Muscle layer of duodenum (tissue), 2 donors: ENCODE results near the gene NENF.
"Not testable (repeated sequence)": the region's sequence is repeated elsewhere in the genome, so short reads cannot be mapped to it uniquely, and the experiment has no call there.

ENCODE experiments used
- H3K27ac ChIP-seq: one replicate; pipeline ENCODE4 v1.7.0; 2013; ENCODE audit warnings: mild to moderate bottlenecking, low read length
- H3K27me3 ChIP-seq: one replicate; pipeline ENCODE4 v1.7.0; 2013; ENCODE audit warnings: low read depth, mild to moderate bottlenecking, control low read depth, low read length
- H3K36me3 ChIP-seq, 2 donors: one replicate each; pipeline ENCODE4 v1.7.0; 2013; ENCODE audit warnings: low read length in 2 of 2, control low read depth in 1 of 2, mild to moderate bottlenecking in 1 of 2; ENCODE audit not compliant: insufficient read depth in 2 of 2, control insufficient read depth in 1 of 2
- H3K4me1 ChIP-seq, 2 donors: one replicate each; pipeline ENCODE4 v1.7.0; 2013; ENCODE audit warnings: low read length in 2 of 2, mild to moderate bottlenecking in 2 of 2, control low read depth in 1 of 2, moderate library complexity in 1 of 2; ENCODE audit not compliant: insufficient read depth in 2 of 2, control insufficient read depth in 1 of 2
- H3K4me3 ChIP-seq, 2 donors: one replicate each; pipeline ENCODE4 v1.7.0; 2013; ENCODE audit warnings: low read length in 2 of 2, low read depth in 1 of 2, mild to moderate bottlenecking in 1 of 2
- H3K9me3 ChIP-seq, 2 donors: one replicate each; pipeline ENCODE4 v1.7.0; 2013; ENCODE audit warnings: low read length in 2 of 2, control low read depth in 1 of 2, mild to moderate bottlenecking in 1 of 2; ENCODE audit not compliant: control insufficient read depth in 1 of 2
- donor health status: healthy.

NENF gene

DNA sequence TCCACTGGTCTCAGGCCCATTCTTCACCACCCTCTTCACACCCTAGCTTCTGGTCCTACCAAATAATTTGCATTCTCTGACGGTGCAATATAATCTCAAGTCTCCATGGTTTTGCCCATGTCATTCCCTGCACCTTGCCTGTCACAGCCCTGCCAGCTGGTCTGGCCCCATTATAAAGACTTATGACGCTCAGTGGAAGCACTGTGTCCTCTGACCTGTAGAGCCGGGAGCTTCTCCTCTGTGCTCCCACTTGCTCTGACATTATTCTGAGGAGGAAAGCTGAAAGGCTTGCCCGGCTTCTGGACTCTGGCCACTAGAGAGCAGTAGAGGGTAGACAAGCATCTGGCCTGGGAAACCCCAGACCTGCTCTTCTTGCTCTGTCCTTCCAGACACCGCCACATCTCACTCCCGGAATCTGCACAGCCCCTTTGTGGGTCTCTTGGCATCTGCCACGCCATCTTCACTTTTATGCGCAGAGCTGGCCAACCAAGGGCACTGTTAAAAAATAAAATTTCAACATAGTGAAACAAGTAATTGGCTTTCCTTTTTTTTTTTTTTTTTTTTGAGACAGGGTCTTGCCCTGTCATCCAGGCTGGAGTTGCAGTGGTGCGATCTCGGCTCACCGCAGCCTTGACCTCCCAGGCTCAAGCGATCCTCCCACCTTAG is 44.4 kb downstream of the NENF start:
- H3K27ac ChIP-seq, result no peak overlapping the region
- H3K36me3 ChIP-seq, result no peaks in the 10 kb centered on the region
- H3K4me3 ChIP-seq, result no peak overlapping the region
- no peaks in the 10 kb centered on the region for H3K9me3 ChIP-seq
- H3K27me3 ChIP-seq, result no peaks in the 10 kb centered on the region
- H3K4me1 ChIP-seq, result no peaks in the 10 kb centered on the region

DNA sequence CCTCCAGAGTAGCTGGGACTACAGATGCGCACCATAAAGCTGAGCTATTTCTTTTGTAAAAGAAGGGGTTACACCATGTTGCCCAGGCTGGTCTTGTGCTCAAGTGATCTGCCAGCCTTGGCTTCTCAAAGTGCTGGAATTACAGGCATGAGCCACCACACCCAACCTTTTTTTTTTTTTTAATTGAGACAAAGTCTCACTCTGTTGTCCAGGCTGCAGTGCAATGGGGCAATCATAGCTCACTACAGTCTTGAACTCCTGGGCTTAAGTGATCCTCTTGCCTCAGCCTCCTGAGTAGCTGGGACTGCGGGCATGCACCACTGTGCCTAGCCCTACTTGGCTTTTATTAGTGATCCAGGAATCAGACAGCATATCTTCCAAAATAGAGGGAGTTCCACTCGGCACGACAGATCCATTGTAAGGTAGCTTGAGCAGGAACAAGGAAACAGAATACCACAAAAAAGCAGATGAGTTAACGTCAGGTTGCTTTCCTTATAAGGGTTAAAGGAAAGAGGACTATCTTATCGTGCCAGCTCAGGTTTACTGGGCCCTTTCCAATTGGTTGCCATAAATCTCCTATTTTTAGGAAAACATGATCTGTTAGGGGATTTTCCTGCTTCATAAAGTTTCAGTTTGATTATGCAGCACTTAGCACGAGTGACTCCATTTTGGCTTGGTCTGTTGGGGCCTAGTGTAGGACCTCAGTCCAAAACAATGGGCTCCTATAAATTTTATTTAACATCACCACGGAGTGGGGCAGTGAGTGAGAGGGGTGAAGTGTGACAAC is 45.2 kb downstream of the NENF start:
- no peaks in the 10 kb centered on the region for H3K9me3 ChIP-seq
- no peaks in the 10 kb centered on the region for H3K4me1 ChIP-seq
- H3K27ac ChIP-seq, result no peak overlapping the region
- no peaks in the 10 kb centered on the region for H3K36me3 ChIP-seq
- H3K4me3 ChIP-seq, result no peak overlapping the region
- H3K27me3 ChIP-seq, result no peaks in the 10 kb centered on the region

DNA sequence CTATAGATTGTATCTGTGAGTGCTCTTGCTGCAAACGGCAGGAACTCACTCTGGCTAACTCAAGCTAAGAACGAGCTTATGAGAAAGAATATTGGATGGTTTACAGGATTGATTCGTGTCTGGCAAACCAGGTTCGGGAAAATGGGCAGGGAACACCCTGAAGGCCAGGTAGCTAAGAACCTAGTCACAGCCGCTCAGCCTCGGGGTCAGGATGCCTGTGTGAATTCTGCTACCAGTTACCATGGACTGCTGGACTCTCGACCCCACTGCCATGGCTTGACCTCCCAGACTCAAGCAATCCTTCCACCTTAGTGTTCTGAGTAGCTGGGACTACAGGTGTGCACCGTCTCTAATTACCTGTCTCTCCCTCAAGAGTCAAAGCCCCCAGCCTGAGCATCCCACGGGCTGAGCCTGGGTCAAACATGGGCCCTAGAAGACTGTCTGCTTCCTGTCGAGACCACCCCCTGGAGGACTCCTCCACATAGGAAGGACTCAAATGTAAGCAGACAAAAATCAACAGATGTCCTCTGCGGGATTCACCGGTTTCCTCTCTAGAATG is 45.8 kb downstream of the NENF start:
- Histone ChIP-seq H3K36me3 (no peaks in the 10 kb centered on the region), H3K27ac (no peak overlapping the region), H3K4me3 (no peak overlapping the region), H3K9me3 (no peaks in the 10 kb centered on the region), H3K4me1 (no peaks in the 10 kb centered on the region), H3K27me3 (no peaks in the 10 kb centered on the region)

DNA sequence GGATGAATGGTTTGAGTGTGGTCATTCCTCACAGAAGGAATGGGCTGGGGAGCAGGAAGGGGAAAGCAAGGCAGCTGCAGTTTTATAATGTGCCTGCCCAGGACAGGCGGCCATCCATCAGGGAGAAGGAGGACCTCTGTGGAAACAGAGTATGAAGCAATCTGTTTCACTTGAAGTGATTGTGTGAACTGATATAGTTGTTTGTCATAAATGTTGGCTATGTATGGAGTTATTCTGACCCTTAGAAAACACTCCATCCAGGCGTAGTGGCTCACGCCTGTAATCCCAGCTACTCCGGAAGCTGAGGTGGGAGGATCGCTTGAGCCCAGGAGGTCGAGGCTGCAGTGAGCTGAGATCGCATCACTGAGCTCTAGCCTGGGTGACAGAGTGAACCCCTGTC is 46.5 kb downstream of the NENF start:
- Histone ChIP-seq H3K27ac (no peak overlapping the region), H3K4me1 (no peaks in the 10 kb centered on the region), H3K27me3 (no peaks in the 10 kb centered on the region), H3K9me3 (no peaks in the 10 kb centered on the region), H3K4me3 (no peak overlapping the region), H3K36me3 (no peaks in the 10 kb centered on the region)

DNA sequence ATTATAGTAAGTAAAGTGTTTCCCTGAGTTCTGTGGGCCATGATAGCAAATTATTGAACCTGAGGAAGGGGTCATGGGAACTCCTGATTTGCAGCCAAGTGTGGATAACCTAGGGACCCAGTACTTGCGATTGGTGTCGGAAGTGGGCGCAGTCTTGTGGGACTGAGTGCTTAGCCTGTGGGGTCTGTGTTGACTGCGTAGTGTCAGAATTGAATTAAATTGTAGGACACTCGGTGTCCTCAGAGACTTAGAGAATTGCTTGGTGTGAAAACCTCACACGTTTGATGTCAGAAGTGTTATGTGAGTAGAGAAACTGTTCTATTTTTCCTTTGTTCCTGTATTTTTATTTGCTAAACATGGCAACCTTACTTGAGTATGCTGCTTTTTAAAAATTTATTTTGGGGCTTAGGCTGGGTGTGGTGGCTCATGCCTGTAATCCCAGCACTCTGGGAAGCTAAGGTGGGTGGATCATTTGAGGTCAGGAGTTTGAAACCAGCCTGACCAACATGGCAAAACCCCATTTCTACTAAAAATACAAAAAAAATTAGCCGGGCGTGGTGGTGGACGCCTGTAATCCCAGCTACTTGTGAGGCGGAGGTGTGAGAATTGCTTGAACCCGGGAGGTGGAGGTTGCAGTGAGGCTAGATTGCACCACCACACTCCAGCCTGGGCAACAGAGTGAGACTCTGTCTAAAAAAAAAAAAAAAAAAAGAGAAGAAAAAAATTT is 48.2 kb downstream of the NENF start:
- not testable (repeated sequence) for H3K27me3 ChIP-seq, H3K4me1 ChIP-seq, H3K4me3 ChIP-seq, H3K9me3 ChIP-seq, H3K27ac ChIP-seq, H3K36me3 ChIP-seq

DNA sequence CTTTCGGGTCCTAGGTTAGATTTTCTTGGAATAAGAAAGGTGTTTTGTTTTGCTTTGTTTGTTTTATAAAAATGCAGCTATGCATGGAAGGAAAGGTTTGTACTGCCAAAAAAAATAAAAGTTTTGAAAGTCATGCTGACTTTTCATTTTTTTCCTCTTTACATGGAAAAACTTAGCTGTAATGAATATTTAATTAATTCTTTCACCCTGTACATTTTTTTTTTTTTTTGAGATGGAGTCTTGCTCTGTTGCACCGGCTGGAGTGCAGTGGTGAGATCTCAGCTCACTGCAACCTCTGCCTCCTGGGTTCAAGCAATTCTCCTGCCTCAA is 48.7 kb downstream of the NENF start:
- H3K4me3 ChIP-seq, result no peak overlapping the region
- no peaks in the 10 kb centered on the region for H3K36me3 ChIP-seq
- no peaks in the 10 kb centered on the region for H3K9me3 ChIP-seq
- peaks cover 0 to 4% of the 10 kb centered on the region in 2 donors for H3K4me1 ChIP-seq
- no peaks in the 10 kb centered on the region for H3K27me3 ChIP-seq
- no peak overlapping the region for H3K27ac ChIP-seq

DNA sequence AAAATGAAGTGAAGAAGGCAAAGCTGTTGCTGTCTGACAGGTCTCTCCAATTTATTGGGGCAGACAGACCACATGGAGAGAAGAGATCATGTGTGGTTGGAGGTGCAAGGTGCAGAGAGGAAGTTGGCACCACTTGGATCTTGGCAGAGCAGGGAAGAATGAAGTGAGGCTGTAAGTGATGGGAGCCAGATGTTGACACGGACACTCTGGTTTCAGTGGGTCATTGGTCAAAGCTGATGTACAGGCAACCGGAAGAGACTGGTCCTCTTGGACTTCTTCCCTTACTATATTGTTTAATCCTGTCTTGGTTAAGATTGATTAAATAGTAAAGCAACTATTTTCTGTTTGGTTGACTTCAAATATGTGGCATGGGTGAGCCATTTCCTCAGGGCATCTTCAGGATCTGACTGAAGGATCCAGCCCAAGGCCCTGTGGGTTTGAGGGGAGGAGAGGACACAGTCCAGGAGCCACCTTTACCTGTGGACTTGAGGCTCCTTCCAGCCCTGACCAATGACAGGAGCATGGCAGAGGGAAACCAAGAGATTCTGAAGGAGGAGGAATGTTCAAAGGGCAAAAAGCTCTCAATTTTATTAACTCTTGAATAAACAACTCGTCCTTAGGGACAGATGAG is 49.4 kb downstream of the NENF start:
- Histone ChIP-seq H3K9me3 (no peaks in the 10 kb centered on the region), H3K4me1 (peaks cover 0 to 4% of the 10 kb centered on the region in 2 donors), H3K36me3 (no peaks in the 10 kb centered on the region), H3K27ac (no peak overlapping the region), H3K27me3 (no peaks in the 10 kb centered on the region), H3K4me3 (no peak overlapping the region)

DNA sequence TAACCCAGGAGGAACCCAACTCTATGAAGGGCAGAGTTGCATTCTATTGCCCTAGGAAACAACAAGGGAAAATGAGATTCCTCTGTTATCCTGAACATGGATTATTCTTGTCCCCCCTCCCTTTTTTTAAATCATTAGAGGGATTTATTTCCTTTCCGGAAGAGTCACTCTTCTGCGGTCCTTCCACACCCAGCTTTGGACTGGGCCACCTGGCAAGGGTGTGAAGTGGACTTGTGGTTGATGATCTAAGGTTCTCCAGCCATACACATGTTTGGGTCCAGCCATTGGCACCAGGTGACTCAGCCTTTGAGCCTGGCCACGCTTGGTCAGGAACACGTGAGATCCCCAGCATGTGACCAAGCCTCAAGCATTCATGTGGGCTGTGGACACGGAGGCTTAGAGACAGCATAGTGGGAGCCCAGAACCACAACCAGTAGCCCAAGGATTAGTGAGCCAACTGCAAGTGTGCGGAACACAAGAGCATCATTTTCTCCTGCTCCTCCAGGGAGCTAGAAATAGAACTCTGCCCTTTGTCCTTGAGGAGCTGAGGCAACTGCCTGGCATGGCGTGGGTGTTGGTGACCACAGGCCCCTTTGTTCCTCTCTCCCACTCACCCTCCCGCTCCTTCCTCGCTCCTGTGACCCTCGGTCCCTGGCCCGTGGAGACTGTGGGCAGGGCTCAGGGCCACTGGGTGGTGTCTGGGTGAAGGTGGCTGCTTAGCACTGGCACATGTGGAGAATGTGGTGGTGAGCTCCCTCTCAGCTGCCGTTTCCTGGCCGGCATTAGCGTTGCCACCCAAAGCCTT is 50.1 kb downstream of the NENF start:
- Histone ChIP-seq H3K27ac (no peak overlapping the region), H3K27me3 (no peaks in the 10 kb centered on the region)

DNA sequence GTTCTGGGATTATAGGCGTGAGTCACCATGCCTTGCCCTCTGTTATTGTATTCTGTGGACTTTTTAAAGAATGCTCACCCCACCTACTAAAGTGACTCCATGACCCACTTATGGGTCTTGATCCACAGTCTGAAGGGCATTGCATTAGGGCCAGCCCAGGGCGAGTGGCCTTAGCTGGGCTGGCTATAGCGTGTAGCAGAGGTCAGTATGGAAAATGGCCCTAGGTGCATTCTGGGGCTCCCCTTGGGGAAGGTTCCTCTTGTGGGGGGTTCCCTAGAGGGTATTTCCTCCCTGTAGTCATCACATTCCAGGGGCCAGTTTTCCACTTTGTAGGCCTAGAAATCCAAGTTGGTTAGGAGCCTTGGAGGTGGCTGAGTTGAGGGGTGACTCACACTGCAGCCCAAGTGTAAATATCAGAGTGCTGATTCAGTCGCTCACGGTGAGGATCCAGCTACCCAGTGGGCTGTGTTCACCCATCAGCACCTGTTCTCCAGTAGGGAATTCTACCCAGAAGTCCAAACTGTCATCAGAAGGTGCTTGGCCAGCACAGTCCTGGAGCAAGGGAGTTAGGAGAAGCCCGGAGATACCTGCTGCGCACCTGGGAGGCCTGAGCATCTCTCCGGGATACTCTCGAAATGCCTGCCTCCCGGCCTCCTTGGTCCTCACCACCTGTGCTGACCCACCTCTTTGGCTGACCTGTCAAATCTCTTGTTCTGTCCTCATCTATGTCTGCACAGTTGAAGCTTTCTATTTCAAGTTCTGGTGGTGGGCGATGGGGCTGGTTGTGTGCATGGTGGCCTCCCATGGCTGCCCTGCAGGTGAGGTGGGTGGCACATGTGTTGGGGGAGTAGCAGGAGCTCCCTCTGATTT is 52.2 kb downstream of the NENF start:
- no peaks in the 10 kb centered on the region for H3K27me3 ChIP-seq
- H3K9me3 ChIP-seq, result no peaks in the 10 kb centered on the region
- no peak overlapping the region for H3K27ac ChIP-seq
- no peaks in the 10 kb centered on the region for H3K36me3 ChIP-seq
- H3K4me3 ChIP-seq, result no peak overlapping the region
- peaks cover 8% of the 10 kb centered on the region in 2 donors for H3K4me1 ChIP-seq

More for the DNA sequence above, 50.1 kb downstream of the NENF start:
- Histone ChIP-seq H3K9me3 (no peaks in the 10 kb centered on the region), H3K36me3 (no peaks in the 10 kb centered on the region), H3K4me3 (no peak overlapping the region), H3K4me1 (peaks cover 0 to 4% of the 10 kb centered on the region in 2 donors)

DNA sequence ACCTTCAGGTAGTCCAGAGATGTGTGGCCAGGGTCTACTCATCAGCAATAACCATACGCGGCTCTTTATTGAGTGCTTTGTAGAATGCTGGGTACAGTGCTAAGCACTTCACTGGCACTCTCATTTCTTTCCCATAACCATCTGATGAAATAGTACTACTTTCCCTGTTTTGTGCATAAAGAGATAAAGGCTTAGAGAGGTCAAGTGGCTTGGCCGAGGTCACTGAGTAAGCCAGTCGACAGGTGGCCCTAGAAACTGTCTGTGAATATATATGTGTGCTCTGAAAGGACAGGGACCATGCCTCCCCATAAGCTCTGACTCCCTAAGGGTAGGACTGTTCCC is 52.8 kb downstream of the NENF start:
- Histone ChIP-seq H3K4me3 (no peak overlapping the region), H3K36me3 (no peaks in the 10 kb centered on the region), H3K9me3 (no peaks in the 10 kb centered on the region), H3K4me1 (peaks cover 8% of the 10 kb centered on the region in 2 donors), H3K27ac (no peak overlapping the region), H3K27me3 (no peaks in the 10 kb centered on the region)
